ENCODE results near the gene CCSER1. TPM values are rescaled to one million over a fixed set of nuclear protein-coding genes. Genes with fewer than 3 reads are reported as not detected.

The CCSER1 gene
- total RNA-seq, 1 donor from 2014 or later, result 8.4 TPM

DNA sequence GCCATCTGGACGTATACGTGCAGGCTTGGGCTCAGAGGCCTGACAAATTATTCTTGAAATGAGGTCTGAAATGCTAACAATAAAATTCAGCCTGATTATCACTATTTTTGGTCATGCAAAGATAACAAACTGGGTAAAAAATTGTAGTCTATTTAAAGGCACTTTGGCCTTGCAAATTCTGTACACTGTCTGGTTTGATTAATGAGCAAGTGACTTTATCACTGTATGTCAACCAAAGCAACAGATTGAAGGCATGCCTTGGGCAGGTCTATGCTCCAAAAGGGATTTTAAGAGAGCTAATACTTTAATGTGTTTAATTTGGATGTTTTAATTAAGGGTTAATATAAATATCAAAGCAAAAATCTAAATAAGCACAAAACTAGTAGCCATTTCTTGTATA is 1141.7 kb downstream of the CCSER1 start:
- no peaks in the 10 kb centered on the region for H3K4me1 ChIP-seq
- no peaks in the 10 kb centered on the region for H3K36me3 ChIP-seq
- TF ChIP-seq, protein P1, sequence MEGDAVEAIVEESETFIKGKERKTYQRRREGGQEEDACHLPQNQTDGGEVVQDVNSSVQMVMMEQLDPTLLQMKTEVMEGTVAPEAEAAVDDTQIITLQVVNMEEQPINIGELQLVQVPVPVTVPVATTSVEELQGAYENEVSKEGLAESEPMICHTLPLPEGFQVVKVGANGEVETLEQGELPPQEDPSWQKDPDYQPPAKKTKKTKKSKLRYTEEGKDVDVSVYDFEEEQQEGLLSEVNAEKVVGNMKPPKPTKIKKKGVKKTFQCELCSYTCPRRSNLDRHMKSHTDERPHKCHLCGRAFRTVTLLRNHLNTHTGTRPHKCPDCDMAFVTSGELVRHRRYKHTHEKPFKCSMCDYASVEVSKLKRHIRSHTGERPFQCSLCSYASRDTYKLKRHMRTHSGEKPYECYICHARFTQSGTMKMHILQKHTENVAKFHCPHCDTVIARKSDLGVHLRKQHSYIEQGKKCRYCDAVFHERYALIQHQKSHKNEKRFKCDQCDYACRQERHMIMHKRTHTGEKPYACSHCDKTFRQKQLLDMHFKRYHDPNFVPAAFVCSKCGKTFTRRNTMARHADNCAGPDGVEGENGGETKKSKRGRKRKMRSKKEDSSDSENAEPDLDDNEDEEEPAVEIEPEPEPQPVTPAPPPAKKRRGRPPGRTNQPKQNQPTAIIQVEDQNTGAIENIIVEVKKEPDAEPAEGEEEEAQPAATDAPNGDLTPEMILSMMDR (IDR thresholded peaks at IDR 0.05), result no peak
- intact Hi-C loops (cut with DNase I), result no loop called here
- H3K9me3 ChIP-seq, result no peaks in the 10 kb centered on the region
- H3K4me3 ChIP-seq, result no peak overlapping the region
- H3K27ac ChIP-seq, result no peak overlapping the region
- DNase-seq (no peak), ATAC-seq (no peak)
- H3K27me3 ChIP-seq (ENCODE audit: low read depth), result no peaks in the 10 kb centered on the region

DNA sequence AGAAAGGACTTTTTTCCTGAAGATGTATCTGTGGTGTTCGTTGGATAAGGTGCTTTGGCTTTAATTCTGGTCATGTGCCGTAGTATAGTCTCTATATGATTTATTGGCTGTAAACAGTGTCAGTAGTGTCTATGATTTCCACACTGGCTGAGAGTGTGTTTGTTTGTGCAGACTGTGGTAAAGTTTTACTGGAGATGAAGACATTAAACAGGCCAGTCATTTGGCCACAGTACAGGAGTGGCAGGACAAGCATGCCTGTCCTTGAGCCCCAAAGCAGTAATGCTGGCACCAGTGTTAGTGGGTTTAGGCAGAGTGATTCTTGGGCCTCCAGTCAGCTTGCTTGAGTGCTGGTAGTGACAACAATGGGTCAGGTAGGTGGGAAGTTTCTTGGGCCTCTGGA is 1152.7 kb downstream of the CCSER1 start:
- H3K27me3 ChIP-seq (ENCODE audit: low read depth), result no peaks in the 10 kb centered on the region
- no peak overlapping the region for H3K4me3 ChIP-seq
- H3K9me3 ChIP-seq, result no peaks in the 10 kb centered on the region
- no peak for ATAC-seq
- TF ChIP-seq, protein P1 (IDR thresholded peaks at IDR 0.05), result no peak
- H3K4me1 ChIP-seq, result no peaks in the 10 kb centered on the region
- no peak overlapping the region for H3K27ac ChIP-seq
- intact Hi-C loops (cut with DNase I), result no loop called here
- no peak for DNase-seq
- H3K36me3 ChIP-seq, result no peaks in the 10 kb centered on the region

DNA sequence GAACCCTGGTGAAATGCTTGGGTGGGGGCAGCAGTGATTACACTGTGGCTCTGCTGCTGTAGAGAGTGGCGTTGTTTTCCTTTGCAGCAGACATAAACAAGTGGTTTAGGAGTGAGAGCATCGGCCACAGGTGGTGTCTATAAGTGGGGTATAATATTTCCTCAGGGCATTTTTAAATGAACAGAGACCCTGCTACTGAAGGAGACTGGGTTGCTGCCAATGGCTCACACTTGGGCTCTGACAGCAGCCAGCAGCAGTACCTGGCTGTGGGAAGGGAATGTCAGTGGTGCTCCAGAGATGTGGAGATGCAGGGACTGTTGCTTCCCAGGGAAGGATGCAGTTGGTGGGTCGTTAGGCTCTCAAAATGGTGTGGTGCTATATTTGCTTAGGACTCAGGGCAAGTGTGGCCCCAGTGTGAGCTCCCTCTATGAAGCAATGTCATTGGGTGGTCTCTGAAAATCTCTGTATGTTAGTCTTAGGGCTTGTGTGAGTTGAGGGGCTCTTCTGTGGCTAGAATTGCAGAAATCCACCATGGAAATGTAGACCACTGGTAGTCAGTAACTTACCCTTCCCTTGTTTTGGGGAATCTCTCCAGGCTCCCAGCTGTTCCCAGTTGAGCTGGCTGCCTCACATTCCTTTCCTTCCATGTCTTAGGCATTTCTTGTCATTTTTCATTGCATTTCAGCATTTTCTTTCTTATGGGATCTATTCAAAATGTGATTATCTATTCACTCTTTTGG is 1153.5 kb downstream of the CCSER1 start:
- intact Hi-C loops (cut with DNase I), result no loop called here
- ATAC-seq (no peak), DNase-seq (no peak)
- Histone ChIP-seq H3K27ac (no peak overlapping the region), H3K4me3 (no peak overlapping the region), H3K27me3 (ENCODE audit: low read depth) (no peaks in the 10 kb centered on the region), H3K9me3 (no peaks in the 10 kb centered on the region), H3K4me1 (no peaks in the 10 kb centered on the region), H3K36me3 (no peaks in the 10 kb centered on the region)
- TF ChIP-seq, protein P1 (IDR thresholded peaks at IDR 0.05), result no peak

DNA sequence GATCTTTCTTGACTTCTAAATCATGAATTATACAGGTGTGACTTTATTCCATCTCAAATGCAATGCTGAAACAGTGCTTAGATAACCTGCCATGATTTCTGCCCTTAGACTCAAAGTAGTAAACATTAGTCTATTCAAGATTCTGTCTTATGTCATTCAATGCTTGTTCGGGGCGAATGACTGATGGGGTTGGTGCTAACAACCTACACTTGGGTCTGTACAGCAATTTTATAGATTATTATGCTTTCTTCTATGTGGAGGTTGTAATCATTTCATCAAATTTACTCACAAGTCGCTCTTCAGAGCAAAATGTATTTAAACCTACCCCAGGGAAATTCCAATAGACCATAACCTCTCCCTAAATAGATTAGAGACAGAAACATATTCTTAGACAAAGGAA is 1155.0 kb downstream of the CCSER1 start:
- no peak for DNase-seq
- no peak for ATAC-seq
- H3K4me3 ChIP-seq, result no peak overlapping the region
- no peak overlapping the region for H3K27ac ChIP-seq
- H3K36me3 ChIP-seq, result no peaks in the 10 kb centered on the region
- no peaks in the 10 kb centered on the region for H3K9me3 ChIP-seq
- H3K27me3 ChIP-seq (ENCODE audit: low read depth), result no peaks in the 10 kb centered on the region
- TF ChIP-seq, protein P1 (IDR thresholded peaks at IDR 0.05), result no peak
- intact Hi-C loops (cut with DNase I), result no loop called here
- no peaks in the 10 kb centered on the region for H3K4me1 ChIP-seq

DNA sequence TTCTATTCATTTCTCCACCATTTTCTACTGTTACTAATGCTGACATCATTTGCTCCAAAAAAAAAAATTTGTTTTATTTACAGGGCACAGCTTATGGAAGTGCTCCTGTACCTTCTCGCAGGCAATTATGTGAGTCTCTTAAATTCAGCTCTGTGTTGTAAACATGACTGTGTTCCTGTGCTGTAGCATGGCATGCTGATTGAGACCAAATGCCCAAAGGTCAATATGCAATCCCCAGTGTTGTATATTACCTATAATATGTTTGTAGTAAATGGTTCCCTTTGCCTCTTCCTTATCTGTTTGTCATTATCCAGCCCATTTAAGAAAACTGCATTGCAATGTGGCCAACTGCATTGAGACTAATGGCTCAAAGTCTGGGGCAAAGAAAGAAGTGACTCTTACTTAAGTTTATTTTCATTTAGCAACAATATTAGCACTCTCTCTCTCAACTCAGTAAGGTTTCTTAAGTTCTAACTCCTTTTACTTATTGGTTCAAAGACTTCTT is 1156.6 kb downstream of the CCSER1 start:
- Histone ChIP-seq H3K27me3 (ENCODE audit: low read depth) (no peaks in the 10 kb centered on the region), H3K4me1 (no peaks in the 10 kb centered on the region), H3K27ac (no peak overlapping the region), H3K36me3 (no peaks in the 10 kb centered on the region), H3K9me3 (no peaks in the 10 kb centered on the region), H3K4me3 (no peak overlapping the region)
- TF ChIP-seq, protein P1 (IDR thresholded peaks at IDR 0.05), result no peak
- intact Hi-C loops (cut with DNase I), result no loop called here
- DNase-seq (no peak), ATAC-seq (no peak)
